ENCODE measurements around the gene CEP170. TPM values are rescaled to one million over a fixed set of nuclear protein-coding genes. Genes with fewer than 3 reads are reported as not detected.

CEP170 gene
- total RNA-seq, 1 experiment from 2014 or later: 87.3 TPM

DNA sequence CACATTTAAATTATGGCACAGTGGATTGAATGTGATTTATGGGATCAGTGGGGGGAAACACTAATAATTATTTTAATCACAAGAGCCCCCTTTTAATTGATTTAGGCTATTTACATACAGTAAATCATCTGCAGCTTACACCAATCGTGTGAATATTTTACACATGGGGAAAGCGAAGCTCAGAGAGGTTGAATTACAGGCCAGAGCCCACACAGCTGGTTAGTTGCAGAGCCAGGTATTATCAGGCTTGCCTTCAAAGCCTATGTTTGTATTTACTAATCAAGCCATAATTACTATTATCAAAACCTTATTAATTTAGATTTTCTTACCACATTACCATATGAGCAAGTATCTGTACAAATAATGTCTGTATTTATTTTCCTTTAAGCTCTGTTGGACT is 1.5 kb upstream of the CEP170 start:
- Histone ChIP-seq H3K4me3 (peak overlapping the region; percentile 85), H3K9me3 (replicated peaks) (no peaks in the 10 kb centered on the region), H3K27ac (peak overlapping the region; percentile 91), H3K27me3 (no peaks in the 10 kb centered on the region), H3K4me1 (no peaks in the 10 kb centered on the region), H3K36me3 (no peaks in the 10 kb centered on the region)
- peak in 1 of 2 experiments; percentile 3 for DNase-seq

DNA sequence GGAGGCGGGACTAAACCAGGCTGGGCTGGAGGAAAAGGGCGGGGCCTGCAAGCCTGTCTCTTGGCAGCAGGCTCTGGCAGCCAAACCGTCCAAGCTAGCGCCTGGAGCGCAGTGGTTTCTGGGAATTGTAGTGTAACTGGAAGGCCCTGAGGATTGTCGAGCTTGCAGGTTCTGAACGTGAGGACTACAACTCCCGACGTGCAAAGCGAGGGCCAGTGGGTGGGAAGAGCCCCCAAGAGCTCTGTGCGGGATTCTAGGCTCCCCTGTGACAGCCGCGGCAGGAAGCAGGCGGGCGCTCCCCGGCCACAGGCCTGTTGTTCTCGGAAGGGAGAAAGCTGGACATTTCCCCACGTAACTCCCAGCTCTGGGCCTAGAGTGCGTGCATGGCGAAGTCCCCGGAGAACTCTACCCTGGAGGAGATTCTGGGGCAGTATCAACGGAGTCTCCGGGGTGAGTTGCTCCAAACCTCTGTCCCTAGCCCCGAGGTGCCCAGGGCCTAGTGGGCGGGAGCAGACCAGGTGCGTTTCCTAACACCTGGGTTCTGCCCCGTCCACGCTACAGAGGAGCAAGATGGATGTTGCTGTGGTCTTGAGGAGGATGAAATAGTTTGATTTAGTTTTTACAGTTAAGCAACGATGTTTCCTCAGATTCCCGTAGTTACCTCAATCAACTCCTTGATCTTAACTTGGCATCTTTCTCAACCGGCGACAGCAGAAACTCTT is 871 bp upstream of the CEP170 start, which contains the start of gene SDCCAG8:
TSS of gene SDCCAG8 (plus strand) at position 251 of the 722 bp plus-strand sequence. CDS start at position 384, 133 bp downstream.
- H3K27me3 ChIP-seq: no peaks in the 10 kb centered on the region

DNA sequence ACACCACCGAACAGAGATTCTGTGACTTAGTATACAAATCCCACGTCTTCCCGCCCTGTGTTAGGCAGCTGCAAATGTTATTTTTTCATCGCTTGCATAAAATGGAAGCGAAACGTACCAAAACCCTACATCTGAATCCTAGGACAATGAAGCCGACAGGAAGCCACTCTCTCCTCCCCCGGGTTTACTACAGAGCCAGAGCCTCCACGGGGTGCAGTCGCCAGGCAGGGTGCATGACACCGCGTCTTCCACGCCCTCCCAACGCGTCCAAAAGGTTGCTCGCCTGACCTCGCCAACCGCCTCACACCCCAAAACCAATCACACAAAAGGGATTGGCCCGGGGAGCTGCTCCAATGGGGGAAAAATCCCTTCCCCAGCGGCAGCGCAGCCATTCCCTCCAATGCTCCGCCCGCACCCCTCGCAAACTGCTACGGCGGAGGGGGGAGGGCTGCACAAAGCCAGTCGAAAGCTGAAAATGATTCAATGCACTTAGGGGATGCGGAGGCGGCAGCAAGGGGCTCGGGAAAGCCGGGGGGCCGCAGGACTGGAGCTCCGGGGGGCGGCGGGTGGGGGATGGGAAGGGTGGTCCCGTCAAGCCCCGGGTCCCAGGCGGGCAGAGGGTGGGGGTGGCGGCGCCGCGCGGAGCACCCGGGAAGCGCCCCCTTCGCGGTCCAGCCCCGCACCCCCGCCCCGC is 701 bp downstream of the CEP170 start:
- no peaks in the 10 kb centered on the region for H3K27me3 ChIP-seq
- no peaks in the 10 kb centered on the region for H3K4me1 ChIP-seq
- DNase-seq: peak; percentile 60 to 69
- peaks cover 1% of the 10 kb centered on the region; the same call in 1 of the 2 replicates for H3K36me3 ChIP-seq
- H3K9me3 ChIP-seq (replicated peaks): no peaks in the 10 kb centered on the region
- H3K4me3 ChIP-seq: peak overlapping the region; percentile 85
- H3K27ac ChIP-seq: peak overlapping the region; percentile 91

More for the DNA sequence above, 871 bp upstream of the CEP170 start, which contains the start of gene SDCCAG8:
- Histone ChIP-seq H3K36me3 (no peaks in the 10 kb centered on the region), H3K4me3 (peak within 1 kb of the TSS; percentile 85), H3K27ac (peak within 1 kb of the TSS; percentile 91), H3K9me3 (replicated peaks) (no peaks in the 10 kb centered on the region), H3K4me1 (no peaks in the 10 kb centered on the region)
- DNase-seq: peak; percentile 98 to 99

- peak overlapping the region; percentile 71 for H3K27ac ChIP-seq
- DNase-seq: no peak
- H3K27me3 ChIP-seq: no peaks in the 10 kb centered on the region
- H3K9me3 ChIP-seq (replicated peaks): no peaks in the 10 kb centered on the region
- H3K4me3 ChIP-seq: peak overlapping the region; percentile 85
- no peaks in the 10 kb centered on the region for H3K4me1 ChIP-seq
- H3K36me3 ChIP-seq: peaks cover 2% of the 10 kb centered on the region; the same call in 1 of the 2 replicates
Measured at GRCh38 chr1:243253926-243254232, 1.2 kb downstream of the CEP170 start.

DNA sequence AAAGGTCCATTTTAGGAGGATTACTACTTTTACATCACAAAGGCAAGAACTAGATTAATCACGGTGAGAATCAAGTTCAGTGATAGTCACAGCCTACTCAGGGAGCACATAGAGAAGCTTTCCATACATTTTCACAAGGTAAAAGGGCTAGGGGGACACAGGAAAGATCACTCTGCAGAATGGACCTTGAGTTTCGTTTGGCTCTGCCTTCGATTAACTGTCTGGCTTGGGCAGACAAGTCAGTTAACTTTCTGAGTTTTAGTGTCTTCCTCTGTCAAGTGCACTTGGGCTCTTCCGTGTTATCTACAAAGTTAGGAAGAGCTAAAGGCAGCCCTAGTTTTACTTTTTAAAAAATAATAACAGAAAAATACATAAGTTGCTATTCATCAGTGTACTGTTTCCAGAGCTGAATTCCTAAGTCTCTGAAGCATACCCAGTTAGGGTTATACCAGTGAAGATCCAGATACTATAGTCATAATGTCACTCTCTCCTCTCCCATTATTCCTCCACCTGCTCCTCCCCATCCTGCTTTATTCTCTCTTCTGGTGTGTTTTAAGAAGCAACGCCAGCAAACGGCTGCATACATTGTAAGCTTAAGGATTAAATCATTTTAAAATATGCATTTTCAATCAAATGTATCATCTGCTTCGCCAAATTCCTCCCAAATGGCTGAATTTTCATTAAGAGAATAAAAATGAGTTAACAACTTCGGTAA is 1.7 kb downstream of the CEP170 start:
- DNase-seq: peak in 1 of 2 experiments; percentile 24
- no peaks in the 10 kb centered on the region for H3K4me1 ChIP-seq
- H3K36me3 ChIP-seq: peaks cover 2% of the 10 kb centered on the region; the same call in 1 of the 2 replicates
- no peaks in the 10 kb centered on the region for H3K9me3 ChIP-seq (replicated peaks)
- peak overlapping the region; percentile 71 for H3K27ac ChIP-seq
- H3K27me3 ChIP-seq: no peaks in the 10 kb centered on the region
- H3K4me3 ChIP-seq: peak overlapping the region; percentile 85

- H3K4me3 ChIP-seq: no peak overlapping the region
- no peaks in the 10 kb centered on the region for H3K9me3 ChIP-seq (replicated peaks)
- no peak overlapping the region for H3K27ac ChIP-seq
- no peaks in the 10 kb centered on the region for H3K4me1 ChIP-seq
- no peaks in the 10 kb centered on the region for H3K27me3 ChIP-seq
- DNase-seq: no peak
- H3K36me3 ChIP-seq: peaks cover 2% of the 10 kb centered on the region; the same call in 1 of the 2 replicates
Measured at GRCh38 chr1:243251539-243251938, 3.5 kb downstream of the CEP170 start.

DNA sequence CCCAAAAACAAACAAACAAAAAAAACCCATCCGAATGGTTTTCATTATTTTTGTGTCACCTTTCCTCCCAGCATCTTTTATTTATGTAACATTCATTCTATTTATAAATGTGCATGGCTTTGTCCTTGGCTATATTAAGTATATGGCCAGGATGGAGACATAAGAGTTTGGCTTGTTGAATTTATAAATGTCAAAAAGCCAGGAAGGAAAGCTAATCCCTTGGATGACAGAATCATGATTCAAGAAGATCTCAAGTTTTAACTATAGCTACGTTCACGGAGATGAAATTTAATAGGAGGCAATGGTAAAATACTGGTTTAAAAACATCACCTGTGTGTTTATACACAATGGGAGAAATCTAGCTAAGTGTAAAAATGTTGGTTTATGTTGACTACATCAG is 5.0 kb downstream of the CEP170 start:
- H3K4me3 ChIP-seq: no peak overlapping the region
- H3K4me1 ChIP-seq: no peaks in the 10 kb centered on the region
- no peaks in the 10 kb centered on the region for H3K27me3 ChIP-seq
- no peak overlapping the region for H3K27ac ChIP-seq
- no peaks in the 10 kb centered on the region for H3K9me3 ChIP-seq (replicated peaks)
- no peak for DNase-seq
- peaks cover 2% of the 10 kb centered on the region; the same call in 1 of the 2 replicates for H3K36me3 ChIP-seq

- peaks cover 3% of the 10 kb centered on the region for H3K36me3 ChIP-seq
- H3K27ac ChIP-seq: no peak overlapping the region
- H3K9me3 ChIP-seq (replicated peaks): no peaks in the 10 kb centered on the region
- H3K4me3 ChIP-seq: no peak overlapping the region
- H3K4me1 ChIP-seq: no peaks in the 10 kb centered on the region
- no peak for DNase-seq
- no peaks in the 10 kb centered on the region for H3K27me3 ChIP-seq
Measured at GRCh38 chr1:243249214-243249613, 5.9 kb downstream of the CEP170 start.

- H3K4me1 ChIP-seq: no peaks in the 10 kb centered on the region
- no peak overlapping the region for H3K4me3 ChIP-seq
- no peak overlapping the region for H3K27ac ChIP-seq
- peaks cover 9% of the 10 kb centered on the region for H3K36me3 ChIP-seq
- no peaks in the 10 kb centered on the region for H3K9me3 ChIP-seq (replicated peaks)
- H3K27me3 ChIP-seq: no peaks in the 10 kb centered on the region
- DNase-seq: no peak
Measured at GRCh38 chr1:243247901-243248300, 7.2 kb downstream of the CEP170 start.

DNA sequence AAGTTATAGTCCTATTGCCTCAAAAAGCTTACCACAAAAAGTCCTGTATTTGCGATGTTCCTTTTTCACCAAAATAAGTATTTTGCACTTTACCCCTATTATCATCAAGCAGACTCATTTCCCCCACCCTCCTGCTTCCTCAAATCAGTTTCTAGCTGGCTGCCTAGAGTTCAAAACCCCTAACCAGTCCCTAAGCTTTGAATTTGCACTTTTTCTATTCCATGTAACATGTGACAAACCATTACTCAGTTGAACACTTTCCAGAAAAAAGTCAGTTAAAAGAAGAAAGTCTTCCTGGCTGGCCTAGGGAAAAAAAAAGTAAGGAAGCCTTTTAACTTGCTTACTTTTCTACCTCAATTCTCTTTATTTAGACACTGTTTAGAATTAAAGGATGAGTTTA is 8.2 kb downstream of the CEP170 start:
- Histone ChIP-seq H3K9me3 (replicated peaks) (no peaks in the 10 kb centered on the region), H3K27ac (no peak overlapping the region), H3K27me3 (no peaks in the 10 kb centered on the region), H3K36me3 (peaks cover 9% of the 10 kb centered on the region), H3K4me1 (no peaks in the 10 kb centered on the region), H3K4me3 (no peak overlapping the region)
- DNase-seq: no peak

DNA sequence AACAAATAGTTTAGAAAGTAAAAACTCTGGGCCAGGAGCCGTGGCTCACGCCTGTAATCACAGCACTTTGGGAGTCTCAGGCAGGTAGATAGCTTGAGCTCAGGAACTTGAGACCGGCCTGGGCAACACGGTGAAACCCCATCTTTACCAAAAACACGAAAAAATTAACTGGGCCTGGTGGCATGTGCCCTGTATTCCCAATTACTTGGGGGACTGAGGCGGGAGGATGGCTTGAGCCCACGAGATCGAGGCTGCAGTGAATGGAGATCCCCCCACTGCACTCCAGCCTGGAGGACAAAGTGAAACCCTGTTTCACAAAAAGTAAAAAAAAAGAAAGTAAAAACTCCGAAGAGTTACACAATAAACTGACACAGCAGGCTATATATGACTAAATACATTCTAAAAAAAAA is 10.6 kb downstream of the CEP170 start:
- no peak for DNase-seq
- no peak overlapping the region for H3K27ac ChIP-seq
- H3K4me1 ChIP-seq: no peaks in the 10 kb centered on the region
- peaks cover 8% of the 10 kb centered on the region for H3K36me3 ChIP-seq
- no peaks in the 10 kb centered on the region for H3K9me3 ChIP-seq (replicated peaks)
- H3K27me3 ChIP-seq: no peaks in the 10 kb centered on the region
- H3K4me3 ChIP-seq: no peak overlapping the region

DNA sequence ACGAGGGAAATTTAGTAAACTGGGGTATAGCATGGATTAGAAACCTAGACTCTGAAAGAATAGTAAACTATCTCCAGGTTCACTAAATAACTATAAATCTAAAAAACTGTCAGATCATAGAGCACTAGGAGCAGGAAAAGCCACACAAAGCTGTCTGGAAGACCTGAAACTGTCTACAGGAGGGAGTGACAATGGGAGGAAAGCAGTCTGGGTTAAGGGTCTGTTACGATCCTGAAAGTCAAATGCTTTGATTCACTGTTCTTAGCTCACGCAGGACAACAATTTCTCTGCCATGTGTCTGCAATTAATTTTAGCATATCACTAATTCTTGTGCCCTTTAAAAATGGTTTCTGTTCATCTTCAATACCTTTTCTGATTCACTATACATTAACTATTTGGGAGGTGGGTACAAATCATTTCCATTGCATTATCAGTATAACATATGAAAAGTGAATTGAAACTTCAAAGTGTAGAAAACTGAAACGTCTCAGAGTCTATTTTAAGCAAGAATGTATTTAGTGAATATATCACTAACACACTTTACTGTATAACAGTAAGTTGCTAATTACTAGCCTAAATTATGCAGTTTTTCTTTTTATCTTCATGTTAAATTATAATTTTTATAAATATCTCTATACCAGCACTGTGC is 18.4 kb downstream of the CEP170 start:
- H3K27me3 ChIP-seq: no peaks in the 10 kb centered on the region
- H3K36me3 ChIP-seq: peaks cover 2% of the 10 kb centered on the region; the same call in 1 of the 2 replicates
- no peak overlapping the region for H3K27ac ChIP-seq
- no peak for DNase-seq
- no peak overlapping the region for H3K4me3 ChIP-seq
- H3K9me3 ChIP-seq (replicated peaks): no peaks in the 10 kb centered on the region; the same call in 1 of the 2 replicates
- H3K4me1 ChIP-seq: 0 out of 2 replicates have a peak, but pooled peaks cover 3% of the 10 kb centered on the region

DNA sequence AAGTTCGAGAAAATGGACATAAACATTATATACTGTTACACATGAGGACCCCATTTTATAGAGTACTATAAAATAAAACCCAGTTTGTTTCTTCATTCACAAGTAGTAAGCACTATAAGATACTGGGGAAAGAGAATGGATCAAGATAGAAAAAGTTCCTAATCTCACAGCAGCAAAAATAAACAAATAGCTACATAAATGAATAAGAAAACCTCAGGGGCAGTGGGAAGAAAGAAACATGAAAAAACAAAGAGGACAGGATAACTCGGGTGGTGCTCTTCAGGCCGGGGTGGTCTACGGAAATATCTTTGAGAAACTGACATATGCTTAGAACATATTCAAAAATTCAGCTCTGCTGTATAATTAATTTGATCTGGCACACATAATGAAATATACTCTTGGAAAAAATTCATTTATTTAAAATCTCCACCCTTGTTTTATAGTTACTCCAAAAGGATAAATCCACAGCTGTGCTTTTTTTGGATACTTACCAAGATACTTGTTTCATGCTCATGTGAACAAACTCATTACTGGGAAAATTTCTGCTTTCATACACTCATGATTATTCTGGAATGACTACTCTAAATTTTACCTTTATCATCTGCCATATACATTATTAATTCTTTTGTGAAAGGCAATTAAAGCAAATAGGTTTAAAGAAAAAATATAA is 20.0 kb downstream of the CEP170 start:
- H3K27me3 ChIP-seq: no peaks in the 10 kb centered on the region
- peaks cover 15% of the 10 kb centered on the region; the same call in 1 of the 2 replicates for H3K9me3 ChIP-seq (replicated peaks)
- DNase-seq: peak in 1 of 2 experiments; percentile 16
- peaks cover 8% of the 10 kb centered on the region for H3K36me3 ChIP-seq
- H3K27ac ChIP-seq: no peak overlapping the region
- H3K4me3 ChIP-seq: no peak overlapping the region
- 0 out of 2 replicates have a peak, but pooled peaks cover 3% of the 10 kb centered on the region for H3K4me1 ChIP-seq

DNA sequence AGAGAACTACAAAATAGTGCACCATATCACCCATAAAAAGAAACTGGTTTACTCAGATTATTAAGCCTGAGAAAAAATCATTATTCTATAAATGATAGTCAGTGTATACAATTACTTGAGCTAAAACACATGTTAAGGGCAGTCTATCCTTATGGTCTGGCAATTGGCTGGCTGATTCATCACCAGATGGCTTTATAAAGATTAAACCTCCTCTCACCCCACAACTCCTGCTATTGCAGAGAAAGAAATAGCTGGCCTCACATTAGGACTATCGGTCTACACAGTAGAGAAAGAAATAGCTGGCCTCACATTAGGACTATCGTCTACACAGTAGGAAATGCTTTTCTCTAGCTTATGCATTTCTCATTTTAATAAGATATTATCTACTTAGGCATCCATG is 21.2 kb downstream of the CEP170 start:
- DNase-seq: no peak
- peaks cover 8% of the 10 kb centered on the region for H3K36me3 ChIP-seq
- H3K4me3 ChIP-seq: no peak overlapping the region
- H3K9me3 ChIP-seq (replicated peaks): peaks cover 15% of the 10 kb centered on the region; the same call in 1 of the 2 replicates
- H3K27me3 ChIP-seq: no peaks in the 10 kb centered on the region
- no peak overlapping the region for H3K27ac ChIP-seq
- 0 out of 2 replicates have a peak, but pooled peaks cover 3% of the 10 kb centered on the region for H3K4me1 ChIP-seq
